Measurements from ENCODE around the gene MRPL47.

- TF ChIP-seq CTCF (IDR thresholded peaks at IDR 0.05; ENCODE audit: low read depth, low read length) (no peak), EZH2phosphoT487 (IDR thresholded peaks at IDR 0.05; ENCODE audit: low read depth) (no peak)
These were observed 62.8 kb downstream of the MRPL47 start for GRCh38 chr3:179541596-179541995.
